Ovary (tissue), 9 donors: Measurements from ENCODE around the gene MYH15. TPM values are rescaled to one million over a fixed set of nuclear protein-coding genes. Genes with fewer than 3 reads are reported as not detected.

Experiments used
- DNase-seq, 5 donors: peaks; one replicate each; pipeline ENCODE4 v3.0.0-alpha.2; 2019 to 2020
- H3K27ac ChIP-seq, 2 donors: fragments of 200-600 bp; one replicate each; pipeline versions ENCODE4 v1.5.1 to v1.8.0; 2019 to 2022
- H3K27me3 ChIP-seq: fragments of 200-600 bp; one replicate; pipeline ENCODE4 v1.8.0; 2022
- H3K36me3 ChIP-seq: fragments of 200-600 bp; sonication (generic); one replicate; pipeline ENCODE4 v1.5.1; 2019
- H3K4me1 ChIP-seq: one replicate; pipeline ENCODE4 v1.8.1; 2013; ENCODE audit warnings: mild to moderate bottlenecking, moderate library complexity; ENCODE audit not compliant: insufficient read depth
- H3K4me3 ChIP-seq: fragments of 200-600 bp; sonication (generic); one replicate; pipeline ENCODE4 v1.5.1; 2017
- H3K9me3 ChIP-seq, 2 donors: fragments of 200-600 bp in 1 of 2; sonication (generic) in 1 of 2; one replicate each; pipeline versions ENCODE4 v1.5.1 to v1.8.1; 2013 to 2019; ENCODE audit warnings: mild to moderate bottlenecking in 1 of 2, moderate library complexity in 1 of 2
- EP300 ChIP-seq: sonication (generic); formaldehyde crosslinking; IDR thresholded peaks from one replicate; pipeline ENCODE4 v1.6.1; 2017; ENCODE audit warnings: antibody characterized with exemption
- POLR2A ChIP-seq: fragments of 450-650 bp; IDR thresholded peaks from one replicate; pipeline ENCODE4 v1.6.1; 2017; ENCODE audit warnings: antibody characterized with exemption, mild to moderate bottlenecking, moderate library complexity
- WGBS, 3 donors: extraction: QIAGEN DNeasy Blood & Tissue Kit in 1 of 3; methylation state at CpG; one replicate each; pipeline versions ENCODE4 v1.1.5 to v1.1.7; 2013 to 2017; 5-methylcytosine and 5-hydroxymethylcytosine counted together
- intact Hi-C, 4 donors: fragments of 100-400 bp; cut with DNase I; formaldehyde crosslinking; loops; one replicate each; pipeline versions ENCODE4 v1.11.0 to v1.15.1; 2022 to 2023
- polyA plus RNA-seq, 2 donors: library from polyadenylated mRNA; stranded (reverse); fragments of 200-250 nt in 1 of 2; fragments of 350-450 nt in 1 of 2; fragmentation: Illumina TruSeq in 1 of 2; extraction: RNeasy Lipid Tissue Mini Kit (QIAGEN cat#74804) in 1 of 2; gene quantifications; one replicate each; pipeline ENCODE4 v1.2.3, GENCODE V29; 2013 to 2014
- total RNA-seq, 7 donors: library from RNA; depleted of rRNA in 2 of 7; stranded (reverse); fragments of >200 nt in 2 of 7; fragmentation: NEBNext Ultra II Directional in 3 of 7; extraction: Animal tissue kit (Norgen Biotek cat#: 25700) in 3 of 7; gene quantifications; one replicate each; pipeline versions ENCODE4 v1.1.0 to v1.2.4, GENCODE V29; 2016 to 2023
- TF ChIP-seq, protein P1 (sequence below), 3 donors: fragments of 450-650 bp in 2 of 3; fragments of 200-600 bp in 1 of 3; IDR thresholded peaks; one replicate each; pipeline versions ENCODE4 v1.5.1 to v1.8.0; 2016 to 2022; ENCODE audit warnings: antibody characterized with exemption in 3 of 3, mild to moderate bottlenecking in 1 of 3
- donor health status: DM: no; HTN: no; CAD: no; lungs with moderate emphysema.
- donor health status: DM: no; HTN: no; CAD: no.
- donor health status: Bipolar disorder and iron deficiency.
- donor health status: DM: yes; HTN: yes; CAD: no.
- donor health status: DM: no; HTN: no; CAD: no.
- donor health status: DM: yes; HTN: yes; CAD: no.

The MYH15 gene
- total and polyA plus RNA-seq, 9 donors: 0.05 to 0.57 (median 0.11) TPM; not detected in 3

DNA sequence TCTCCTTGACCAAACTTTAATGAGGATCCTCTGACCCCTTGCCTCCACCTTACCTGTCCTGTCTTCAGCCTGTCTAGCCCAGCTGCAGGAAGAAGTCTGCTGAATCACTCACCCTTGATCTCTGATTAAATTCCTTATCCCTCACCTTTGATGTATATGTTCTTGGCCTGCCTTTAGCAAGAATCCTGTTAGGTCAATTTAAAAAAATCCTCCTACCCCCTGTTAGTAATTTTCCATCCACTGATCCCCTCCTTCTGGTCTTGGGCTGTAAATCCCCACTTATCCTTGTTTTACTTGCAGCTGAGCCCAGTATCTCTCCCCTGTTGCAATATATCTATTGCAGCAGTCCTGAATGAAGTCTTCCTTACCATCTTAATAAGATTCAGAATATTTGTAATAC lies 39.0 kb downstream of the MYH15 start:
- Histone ChIP-seq H3K27ac (no peak overlapping the region), H3K4me3 (no peak overlapping the region), H3K9me3 (no peaks in the 10 kb centered on the region), H3K36me3 (no peaks in the 10 kb centered on the region), H3K4me1 (no peaks in the 10 kb centered on the region), H3K27me3 (no peaks in the 10 kb centered on the region)
- DNase-seq: no peak
- intact Hi-C loops: no loop called here
- TF ChIP-seq POLR2A (no peak), EP300 (no peak)
- TF ChIP-seq, protein P1, sequence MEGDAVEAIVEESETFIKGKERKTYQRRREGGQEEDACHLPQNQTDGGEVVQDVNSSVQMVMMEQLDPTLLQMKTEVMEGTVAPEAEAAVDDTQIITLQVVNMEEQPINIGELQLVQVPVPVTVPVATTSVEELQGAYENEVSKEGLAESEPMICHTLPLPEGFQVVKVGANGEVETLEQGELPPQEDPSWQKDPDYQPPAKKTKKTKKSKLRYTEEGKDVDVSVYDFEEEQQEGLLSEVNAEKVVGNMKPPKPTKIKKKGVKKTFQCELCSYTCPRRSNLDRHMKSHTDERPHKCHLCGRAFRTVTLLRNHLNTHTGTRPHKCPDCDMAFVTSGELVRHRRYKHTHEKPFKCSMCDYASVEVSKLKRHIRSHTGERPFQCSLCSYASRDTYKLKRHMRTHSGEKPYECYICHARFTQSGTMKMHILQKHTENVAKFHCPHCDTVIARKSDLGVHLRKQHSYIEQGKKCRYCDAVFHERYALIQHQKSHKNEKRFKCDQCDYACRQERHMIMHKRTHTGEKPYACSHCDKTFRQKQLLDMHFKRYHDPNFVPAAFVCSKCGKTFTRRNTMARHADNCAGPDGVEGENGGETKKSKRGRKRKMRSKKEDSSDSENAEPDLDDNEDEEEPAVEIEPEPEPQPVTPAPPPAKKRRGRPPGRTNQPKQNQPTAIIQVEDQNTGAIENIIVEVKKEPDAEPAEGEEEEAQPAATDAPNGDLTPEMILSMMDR (IDR thresholded peaks at IDR 0.05): no peak

DNA sequence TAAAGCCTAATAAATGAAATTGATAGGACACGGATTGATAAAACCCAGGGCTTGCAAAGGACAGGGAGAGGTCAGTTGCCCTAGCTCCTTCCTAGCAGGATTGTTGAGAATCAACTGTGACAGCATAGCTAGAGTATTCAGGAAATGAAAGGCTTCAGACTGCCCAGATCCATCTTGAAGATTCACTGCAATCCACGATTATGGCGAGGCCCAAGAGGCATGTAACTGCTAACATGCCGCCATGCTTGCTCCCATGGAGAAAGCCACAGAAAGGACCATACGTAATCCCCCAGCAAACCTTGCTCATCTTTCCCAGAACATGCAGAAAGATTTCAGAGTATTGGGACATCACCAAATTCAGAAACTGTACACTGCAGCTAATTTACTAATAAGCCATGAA lies 41.3 kb downstream of the MYH15 start:
- no peak for DNase-seq
- intact Hi-C loops: no loop called here
- Histone ChIP-seq H3K36me3 (no peaks in the 10 kb centered on the region), H3K4me3 (no peak overlapping the region), H3K9me3 (no peaks in the 10 kb centered on the region), H3K4me1 (no peaks in the 10 kb centered on the region), H3K27me3 (no peaks in the 10 kb centered on the region), H3K27ac (no peak overlapping the region)
- TF ChIP-seq, protein P1 (IDR thresholded peaks at IDR 0.05): no peak
- TF ChIP-seq POLR2A: no peak
- no peak for TF ChIP-seq EP300
- 90 to 94% (median 91%) methylated on average over 5 of the region's 5 CpGs for WGBS, 3 donors

DNA sequence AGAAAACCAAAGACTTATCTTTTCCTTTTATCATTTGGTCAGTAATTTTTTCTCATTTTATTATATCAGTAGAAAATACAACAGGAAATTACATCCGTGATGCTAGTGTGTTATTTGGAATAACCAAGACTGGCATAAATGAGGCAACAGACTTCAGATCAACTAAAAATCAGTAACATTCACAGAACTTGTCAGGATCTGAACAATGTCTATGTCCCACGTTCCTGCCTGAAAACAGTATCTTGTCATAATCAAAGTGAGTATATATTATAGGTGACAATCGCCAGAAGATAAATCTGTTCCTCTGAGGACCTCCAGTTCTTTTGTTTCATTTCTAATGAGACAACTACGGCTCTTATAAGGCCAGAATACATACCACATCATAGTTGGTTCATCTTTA lies 41.8 kb downstream of the MYH15 start:
- intact Hi-C loops: no loop called here
- Histone ChIP-seq H3K4me3 (no peak overlapping the region), H3K36me3 (no peaks in the 10 kb centered on the region), H3K27ac (no peak overlapping the region), H3K27me3 (no peaks in the 10 kb centered on the region), H3K9me3 (no peaks in the 10 kb centered on the region), H3K4me1 (no peaks in the 10 kb centered on the region)
- WGBS, 3 donors: 55 to 57% (median 56%) methylated on average over 4 of the region's 4 CpGs
- DNase-seq: no peak
- TF ChIP-seq POLR2A (no peak), EP300 (no peak)
- TF ChIP-seq, protein P1 (IDR thresholded peaks at IDR 0.05): no peak

DNA sequence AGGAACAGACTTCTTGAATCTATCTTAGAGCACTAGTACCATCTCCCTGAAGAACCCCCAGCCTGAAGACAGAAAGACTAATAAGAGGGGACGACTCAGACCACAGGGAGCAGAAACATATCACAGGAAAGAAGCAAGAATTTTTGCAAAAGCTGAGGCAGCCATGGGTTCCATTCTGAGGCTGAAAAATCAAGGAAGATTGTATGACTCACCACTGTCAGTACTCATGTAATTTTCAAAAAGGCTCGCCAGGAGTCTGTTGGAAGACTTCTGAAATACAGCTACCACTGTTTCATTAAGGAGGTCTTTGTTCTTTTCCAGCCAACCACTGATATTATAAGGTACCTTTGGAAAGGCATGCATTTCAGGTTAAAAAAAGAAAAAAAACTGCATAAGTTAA lies 47.5 kb downstream of the MYH15 start:
- H3K9me3 ChIP-seq: no peaks in the 10 kb centered on the region
- no peaks in the 10 kb centered on the region for H3K27me3 ChIP-seq
- H3K27ac ChIP-seq: no peak overlapping the region
- H3K4me3 ChIP-seq: no peak overlapping the region
- DNase-seq: no peak
- intact Hi-C loops: no loop called here
- no peaks in the 10 kb centered on the region for H3K4me1 ChIP-seq
- 72 to 83% (median 72%) methylated on average over 2 of the region's 2 CpGs for WGBS, 3 donors
- no peak for TF ChIP-seq EP300
- TF ChIP-seq, protein P1 (IDR thresholded peaks at IDR 0.05): no peak
- TF ChIP-seq POLR2A: no peak
- H3K36me3 ChIP-seq: no peaks in the 10 kb centered on the region

DNA sequence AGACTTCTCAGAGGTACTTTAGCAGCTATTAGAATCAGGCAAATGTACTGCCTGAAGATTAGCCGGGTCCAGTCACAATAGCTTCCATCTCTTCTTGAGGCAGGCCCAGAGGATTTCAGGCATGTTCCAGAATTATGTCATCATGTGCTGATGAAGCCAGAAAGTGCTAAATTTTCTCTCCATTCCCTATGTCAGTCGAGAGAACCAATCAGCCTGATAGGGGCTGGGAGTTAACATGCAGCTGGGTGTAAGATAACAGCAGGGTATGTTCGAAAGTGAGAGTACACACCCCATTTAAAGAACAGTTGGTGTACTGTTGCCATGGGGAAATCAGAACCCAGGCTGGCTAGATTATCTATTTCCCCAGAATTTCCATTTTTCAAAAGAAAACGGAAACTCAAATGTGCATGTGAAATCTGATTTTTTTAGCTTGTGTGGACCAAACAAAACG lies 48.7 kb downstream of the MYH15 start:
- H3K9me3 ChIP-seq: no peaks in the 10 kb centered on the region
- intact Hi-C loops: no loop called here
- WGBS, 3 donors: 27 to 44% (median 30%) methylated on average over 5 of the region's 5 CpGs
- DNase-seq: no peak
- no peaks in the 10 kb centered on the region for H3K4me1 ChIP-seq
- H3K36me3 ChIP-seq: no peaks in the 10 kb centered on the region
- TF ChIP-seq, protein P1 (IDR thresholded peaks at IDR 0.05): no peak
- TF ChIP-seq POLR2A (no peak), EP300 (no peak)
- no peak overlapping the region for H3K27ac ChIP-seq
- H3K4me3 ChIP-seq: no peak overlapping the region
- no peaks in the 10 kb centered on the region for H3K27me3 ChIP-seq
